SU-DHL-6 (cell line): ENCODE data around the gene PAWR.
"Not testable (repeated sequence)": the region's sequence is repeated elsewhere in the genome, so short reads cannot be mapped to it uniquely, and the experiment has no call there.

Experiments
- H2AFZ ChIP-seq: fragments of 200-600 bp; sonication (generic); 2 replicates; pipeline ENCODE4 v1.6.1; 2014; ENCODE audit warnings: low read depth, mild to moderate bottlenecking, moderate library complexity, mixed read lengths, antibody characterized with exemption, low read length; ENCODE audit not compliant: severe bottlenecking
- H3F3A ChIP-seq: fragments of 200-600 bp; shearing (Covaris generic); 2 replicates; pipeline ENCODE4 v1.6.0; 2016; ENCODE audit warnings: antibody characterized with exemption, mild to moderate bottlenecking; ENCODE audit not compliant: insufficient read depth
- H3K27ac ChIP-seq: fragments of 200-600 bp; sonication (generic); 2 replicates; pipeline ENCODE4 v1.5.1; 2016; ENCODE audit warnings: low read depth, mild to moderate bottlenecking, low read length, moderate library complexity, mixed read lengths
- H3K27me3 ChIP-seq: fragments of 200-600 bp; sonication (generic), shearing (Covaris generic); 2 replicates; pipeline ENCODE4 v1.6.0; 2014; ENCODE audit warnings: mild to moderate bottlenecking, low read length
- H3K36me3 ChIP-seq: fragments of 200-600 bp; sonication (generic); 2 replicates; pipeline ENCODE4 v1.6.1; 2014; ENCODE audit warnings: mild to moderate bottlenecking, low read length, mixed read lengths
- H3K4me2 ChIP-seq: fragments of 300-600, 200-600 bp; shearing (Covaris generic), sonication (generic); 2 replicates; pipeline ENCODE4 v1.6.0; 2014; ENCODE audit warnings: low read length, low read depth, mild to moderate bottlenecking; ENCODE audit not compliant: poor library complexity, severe bottlenecking
- H3K4me3 ChIP-seq: fragments of 200-600 bp; sonication (generic); 2 replicates; pipeline ENCODE4 v1.5.1; 2014; ENCODE audit warnings: antibody characterized with exemption, low read length, mild to moderate bottlenecking, mixed read lengths; ENCODE audit not compliant: insufficient read depth, poor library complexity, severe bottlenecking
- H3K79me2 ChIP-seq: fragments of 200-600 bp; sonication (generic); 2 replicates; pipeline ENCODE4 v1.6.1; 2014; ENCODE audit warnings: mild to moderate bottlenecking, low read length, moderate library complexity; ENCODE audit not compliant: insufficient read depth
- H3K9ac ChIP-seq: fragments of 200-600 bp; sonication (generic); 2 replicates; pipeline ENCODE4 v1.7.0; 2014; ENCODE audit warnings: mild to moderate bottlenecking, low read length
- H3K9me2 ChIP-seq: fragments of 200-600 bp; sonication (generic); replicated peaks from 2 replicates; pipeline ENCODE4 v1.6.1; 2014; ENCODE audit warnings: low read length; ENCODE audit not compliant: insufficient read depth
- H3K9me3 ChIP-seq: fragments of 200-600 bp; sonication (generic); 2 replicates; pipeline ENCODE4 v1.6.1; 2014; ENCODE audit warnings: low read length, mixed read lengths; ENCODE audit not compliant: insufficient read depth
- H4K20me1 ChIP-seq: fragments of 200-600 bp; sonication (generic); 2 replicates; pipeline ENCODE4 v1.6.1; 2014; ENCODE audit warnings: low read depth, mild to moderate bottlenecking, antibody characterized with exemption, low read length, moderate library complexity, mixed read lengths
- CTCF ChIP-seq: fragments of 200-600 bp; sonication (generic); IDR thresholded peaks from one replicate; pipeline ENCODE4 v1.5.1; 2017; ENCODE audit warnings: antibody characterized with exemption, mild to moderate bottlenecking, low read length, moderate library complexity; ENCODE audit not compliant: insufficient read depth, poor library complexity, severe bottlenecking
- EZH2phosphoT487 ChIP-seq: fragments of 200-600 bp; sonication (generic), shearing (Covaris generic); conservative IDR thresholded peaks from 2 replicates; pipeline ENCODE4 v1.6.1; 2018; ENCODE audit warnings: mild to moderate bottlenecking, antibody characterized with exemption, low read length, moderate library complexity, mixed read lengths

Gene PAWR

GRCh38 chr12:79569679-79570078, 121.1 kb downstream of the PAWR start:
- no peak overlapping the region for H3K4me2 ChIP-seq
- TF ChIP-seq EZH2phosphoT487 (no peak), CTCF (no peak)
- no peak overlapping the region for H3K9ac ChIP-seq
- no peaks in the 10 kb centered on the region for H3K9me3 ChIP-seq
- H3K79me2 ChIP-seq: no peaks in the 10 kb centered on the region
- no peaks in the 10 kb centered on the region for H3F3A ChIP-seq
- H3K27ac ChIP-seq: no peak overlapping the region
- H3K4me3 ChIP-seq: no peak overlapping the region
- peaks cover 5% of the 10 kb centered on the region; the same call in 1 of the 2 replicates for H3K36me3 ChIP-seq
- H4K20me1 ChIP-seq: no peaks in the 10 kb centered on the region
- no peaks in the 10 kb centered on the region for H3K27me3 ChIP-seq
- H2AFZ ChIP-seq: no peak overlapping the region
- no peaks in the 10 kb centered on the region for H3K9me2 ChIP-seq

GRCh38 chr12:79567175-79567563, 123.6 kb downstream of the PAWR start:
- H3F3A ChIP-seq: no peaks in the 10 kb centered on the region
- H3K27ac ChIP-seq: no peak overlapping the region
- no peaks in the 10 kb centered on the region for H3K27me3 ChIP-seq
- no peaks in the 10 kb centered on the region for H3K9me2 ChIP-seq
- H4K20me1 ChIP-seq: no peaks in the 10 kb centered on the region
- peaks cover 11% of the 10 kb centered on the region; the same call in 1 of the 2 replicates for H3K36me3 ChIP-seq
- H3K4me2 ChIP-seq: no peak overlapping the region
- H2AFZ ChIP-seq: no peak overlapping the region
- H3K9ac ChIP-seq: no peak overlapping the region
- H3K9me3 ChIP-seq: no peaks in the 10 kb centered on the region
- H3K79me2 ChIP-seq: no peaks in the 10 kb centered on the region
- no peak overlapping the region for H3K4me3 ChIP-seq
- TF ChIP-seq EZH2phosphoT487 (no peak), CTCF (no peak)

- TF ChIP-seq CTCF (no peak), EZH2phosphoT487 (no peak)
- H3F3A ChIP-seq: no peaks in the 10 kb centered on the region
These were observed 124.2 kb downstream of the PAWR start for GRCh38 chr12:79566452-79567174.

GRCh38 chr12:79564727-79565350, 125.9 kb downstream of the PAWR start:
- not testable (repeated sequence) for H3K4me2 ChIP-seq, H2AFZ ChIP-seq, H3K9ac ChIP-seq, H3K27ac ChIP-seq, H3K4me3 ChIP-seq, H3K9me2 ChIP-seq, H3K79me2 ChIP-seq, H3F3A ChIP-seq, H3K27me3 ChIP-seq, H4K20me1 ChIP-seq, H3K9me3 ChIP-seq
- peaks cover 11% of the 10 kb centered on the region; the same call in 1 of the 2 replicates for H3K36me3 ChIP-seq

More at GRCh38 chr12:79566452-79567174, 124.2 kb downstream of the PAWR start:
- no peak overlapping the region for H3K4me3 ChIP-seq
- no peaks in the 10 kb centered on the region for H4K20me1 ChIP-seq
- H3K9ac ChIP-seq: no peak overlapping the region
- H3K27me3 ChIP-seq: no peaks in the 10 kb centered on the region
- no peak overlapping the region for H3K4me2 ChIP-seq
- H3K79me2 ChIP-seq: no peaks in the 10 kb centered on the region
- no peak overlapping the region for H3K27ac ChIP-seq
- H3K9me2 ChIP-seq: no peaks in the 10 kb centered on the region
- no peaks in the 10 kb centered on the region for H3K9me3 ChIP-seq
- peaks cover 11% of the 10 kb centered on the region; the same call in 1 of the 2 replicates for H3K36me3 ChIP-seq
- no peak overlapping the region for H2AFZ ChIP-seq
